ENCODE results near the gene TRIM62.

TRIM62 gene

GRCh38 chr1:33167650-33168447, 14.0 kb downstream of the TRIM62 start:
- Histone ChIP-seq H3K27me3 (replicated peaks; ENCODE audit: control insufficient read depth, insufficient read depth, low read length) (no peaks in the 10 kb centered on the region), H3K9ac (ENCODE audit: low read length) (no peak overlapping the region), H3K9me3 (ENCODE audit: control insufficient read depth, low read length) (peaks cover 3% of the 10 kb centered on the region), H3K4me3 (ENCODE audit: low read length) (no peak overlapping the region), H3K4me1 (ENCODE audit: control insufficient read depth, insufficient read depth, low read length) (no peaks in the 10 kb centered on the region), H3K36me3 (ENCODE audit: control insufficient read depth, insufficient read depth, low read length, severe bottlenecking) (no peaks in the 10 kb centered on the region)
- no peak for DNase-seq (ENCODE audit: low read depth)

GRCh38 chr1:33165809-33166208, 16.0 kb downstream of the TRIM62 start:
- no peaks in the 10 kb centered on the region for H3K36me3 ChIP-seq (ENCODE audit: control insufficient read depth, insufficient read depth, low read length, severe bottlenecking)
- no peaks in the 10 kb centered on the region for H3K27me3 ChIP-seq (replicated peaks; ENCODE audit: control insufficient read depth, insufficient read depth, low read length)
- H3K9ac ChIP-seq (ENCODE audit: low read length) = no peak overlapping the region
- no peak for DNase-seq (ENCODE audit: low read depth)
- H3K4me1 ChIP-seq (ENCODE audit: control insufficient read depth, insufficient read depth, low read length) = no peaks in the 10 kb centered on the region
- peaks cover 3% of the 10 kb centered on the region for H3K9me3 ChIP-seq (ENCODE audit: control insufficient read depth, low read length)
- no peak overlapping the region for H3K4me3 ChIP-seq (ENCODE audit: low read length)

- Histone ChIP-seq H3K27me3 (replicated peaks; ENCODE audit: control insufficient read depth, insufficient read depth, low read length) (no peaks in the 10 kb centered on the region), H3K4me3 (ENCODE audit: low read length) (no peak overlapping the region), H3K9ac (ENCODE audit: low read length) (no peak overlapping the region), H3K4me1 (ENCODE audit: control insufficient read depth, insufficient read depth, low read length) (no peaks in the 10 kb centered on the region), H3K9me3 (ENCODE audit: control insufficient read depth, low read length) (peaks cover 3% of the 10 kb centered on the region), H3K36me3 (ENCODE audit: control insufficient read depth, insufficient read depth, low read length, severe bottlenecking) (no peaks in the 10 kb centered on the region)
- DNase-seq (ENCODE audit: low read depth) = no peak
Observed at GRCh38 chr1:33165209-33165608, 16.6 kb downstream of the TRIM62 start.

- Histone ChIP-seq H3K27me3 (replicated peaks; ENCODE audit: control insufficient read depth, insufficient read depth, low read length) (no peaks in the 10 kb centered on the region), H3K4me1 (ENCODE audit: control insufficient read depth, insufficient read depth, low read length) (no peaks in the 10 kb centered on the region), H3K9me3 (ENCODE audit: control insufficient read depth, low read length) (peaks cover 3% of the 10 kb centered on the region), H3K36me3 (ENCODE audit: control insufficient read depth, insufficient read depth, low read length, severe bottlenecking) (no peaks in the 10 kb centered on the region), H3K4me3 (ENCODE audit: low read length) (no peak overlapping the region), H3K9ac (ENCODE audit: low read length) (no peak overlapping the region)
- peak; percentile 79 for DNase-seq (ENCODE audit: low read depth)
Observed at GRCh38 chr1:33163621-33164519, 18.0 kb downstream of the TRIM62 start.

- no peak for DNase-seq (ENCODE audit: low read depth)
- Histone ChIP-seq H3K27me3 (replicated peaks; ENCODE audit: control insufficient read depth, insufficient read depth, low read length) (no peaks in the 10 kb centered on the region), H3K9me3 (ENCODE audit: control insufficient read depth, low read length) (no peaks in the 10 kb centered on the region), H3K36me3 (ENCODE audit: control insufficient read depth, insufficient read depth, low read length, severe bottlenecking) (peaks cover 7% of the 10 kb centered on the region), H3K9ac (ENCODE audit: low read length) (no peak overlapping the region), H3K4me3 (ENCODE audit: low read length) (no peak overlapping the region), H3K4me1 (ENCODE audit: control insufficient read depth, insufficient read depth, low read length) (no peaks in the 10 kb centered on the region)
Observed at GRCh38 chr1:33162141-33162540, 19.7 kb downstream of the TRIM62 start.

GRCh38 chr1:33161061-33161681, 20.7 kb downstream of the TRIM62 start:
- no peaks in the 10 kb centered on the region for H3K27me3 ChIP-seq (replicated peaks; ENCODE audit: control insufficient read depth, insufficient read depth, low read length)
- H3K4me3 ChIP-seq (ENCODE audit: low read length) = no peak overlapping the region
- H3K4me1 ChIP-seq (ENCODE audit: control insufficient read depth, insufficient read depth, low read length) = no peaks in the 10 kb centered on the region
- no peak for DNase-seq (ENCODE audit: low read depth)
- no peaks in the 10 kb centered on the region for H3K9me3 ChIP-seq (ENCODE audit: control insufficient read depth, low read length)
- H3K9ac ChIP-seq (ENCODE audit: low read length) = no peak overlapping the region
- peaks cover 7% of the 10 kb centered on the region for H3K36me3 ChIP-seq (ENCODE audit: control insufficient read depth, insufficient read depth, low read length, severe bottlenecking)

- Histone ChIP-seq H3K9ac (ENCODE audit: low read length) (no peak overlapping the region), H3K9me3 (ENCODE audit: control insufficient read depth, low read length) (no peaks in the 10 kb centered on the region), H3K4me3 (ENCODE audit: low read length) (no peak overlapping the region), H3K27me3 (replicated peaks; ENCODE audit: control insufficient read depth, insufficient read depth, low read length) (no peaks in the 10 kb centered on the region), H3K36me3 (ENCODE audit: control insufficient read depth, insufficient read depth, low read length, severe bottlenecking) (peaks cover 7% of the 10 kb centered on the region), H3K4me1 (ENCODE audit: control insufficient read depth, insufficient read depth, low read length) (no peaks in the 10 kb centered on the region)
- no peak for DNase-seq (ENCODE audit: low read depth)
Observed at GRCh38 chr1:33159577-33159976, 22.3 kb downstream of the TRIM62 start.

GRCh38 chr1:33158366-33158765, 23.5 kb downstream of the TRIM62 start:
- Histone ChIP-seq H3K36me3 (ENCODE audit: control insufficient read depth, insufficient read depth, low read length, severe bottlenecking) (peaks cover 7% of the 10 kb centered on the region), H3K4me1 (ENCODE audit: control insufficient read depth, insufficient read depth, low read length) (peaks cover 5% of the 10 kb centered on the region), H3K9me3 (ENCODE audit: control insufficient read depth, low read length) (no peaks in the 10 kb centered on the region), H3K27me3 (replicated peaks; ENCODE audit: control insufficient read depth, insufficient read depth, low read length) (no peaks in the 10 kb centered on the region), H3K4me3 (ENCODE audit: low read length) (no peak overlapping the region), H3K9ac (ENCODE audit: low read length) (no peak overlapping the region)
- DNase-seq (ENCODE audit: low read depth) = no peak

- Histone ChIP-seq H3K36me3 (ENCODE audit: control insufficient read depth, insufficient read depth, low read length, severe bottlenecking) (peaks cover 7% of the 10 kb centered on the region), H3K9ac (ENCODE audit: low read length) (no peak overlapping the region), H3K27me3 (replicated peaks; ENCODE audit: control insufficient read depth, insufficient read depth, low read length) (no peaks in the 10 kb centered on the region), H3K4me3 (ENCODE audit: low read length) (no peak overlapping the region), H3K4me1 (ENCODE audit: control insufficient read depth, insufficient read depth, low read length) (peaks cover 11% of the 10 kb centered on the region), H3K9me3 (ENCODE audit: control insufficient read depth, low read length) (no peaks in the 10 kb centered on the region)
- DNase-seq (ENCODE audit: low read depth) = no peak
Observed at GRCh38 chr1:33157131-33157530, 24.7 kb downstream of the TRIM62 start.

- H3K36me3 ChIP-seq (ENCODE audit: control insufficient read depth, insufficient read depth, low read length, severe bottlenecking) = peaks cover 7% of the 10 kb centered on the region
- peaks cover 11% of the 10 kb centered on the region for H3K4me1 ChIP-seq (ENCODE audit: control insufficient read depth, insufficient read depth, low read length)
- no peak overlapping the region for H3K4me3 ChIP-seq (ENCODE audit: low read length)
- H3K9me3 ChIP-seq (ENCODE audit: control insufficient read depth, low read length) = no peaks in the 10 kb centered on the region
- H3K27me3 ChIP-seq (replicated peaks; ENCODE audit: control insufficient read depth, insufficient read depth, low read length) = no peaks in the 10 kb centered on the region
- DNase-seq (ENCODE audit: low read depth) = no peak
- no peak overlapping the region for H3K9ac ChIP-seq (ENCODE audit: low read length)
Observed at GRCh38 chr1:33155877-33156538, 25.8 kb downstream of the TRIM62 start.

GRCh38 chr1:33153650-33154049, 28.2 kb downstream of the TRIM62 start:
- H3K36me3 ChIP-seq (ENCODE audit: control insufficient read depth, insufficient read depth, low read length, severe bottlenecking) = peaks cover 7% of the 10 kb centered on the region
- H3K27me3 ChIP-seq (replicated peaks; ENCODE audit: control insufficient read depth, insufficient read depth, low read length) = no peaks in the 10 kb centered on the region
- no peak for DNase-seq (ENCODE audit: low read depth)
- H3K4me3 ChIP-seq (ENCODE audit: low read length) = no peak overlapping the region
- no peaks in the 10 kb centered on the region for H3K9me3 ChIP-seq (ENCODE audit: control insufficient read depth, low read length)
- H3K4me1 ChIP-seq (ENCODE audit: control insufficient read depth, insufficient read depth, low read length) = peaks cover 11% of the 10 kb centered on the region
- H3K9ac ChIP-seq (ENCODE audit: low read length) = no peak overlapping the region

All from adipocyte (in vitro differentiated cells).